Activated CD4-positive, alpha-beta T cell treated with anti-CD3 and anti-CD28 coated beads for 24 hours (primary cell): Measurements from ENCODE around the gene CRTAC1.
"Not testable (repeated sequence)": the region's sequence is repeated elsewhere in the genome, so short reads cannot be mapped to it uniquely, and the experiment has no call there.

Source experiments
- DNase-seq, 2 donors: peaks; one replicate each; pipeline ENCODE4 v3.0.0-alpha.2; 2020; ENCODE audit warnings: low read depth in 2 of 2

Gene CRTAC1

DNA sequence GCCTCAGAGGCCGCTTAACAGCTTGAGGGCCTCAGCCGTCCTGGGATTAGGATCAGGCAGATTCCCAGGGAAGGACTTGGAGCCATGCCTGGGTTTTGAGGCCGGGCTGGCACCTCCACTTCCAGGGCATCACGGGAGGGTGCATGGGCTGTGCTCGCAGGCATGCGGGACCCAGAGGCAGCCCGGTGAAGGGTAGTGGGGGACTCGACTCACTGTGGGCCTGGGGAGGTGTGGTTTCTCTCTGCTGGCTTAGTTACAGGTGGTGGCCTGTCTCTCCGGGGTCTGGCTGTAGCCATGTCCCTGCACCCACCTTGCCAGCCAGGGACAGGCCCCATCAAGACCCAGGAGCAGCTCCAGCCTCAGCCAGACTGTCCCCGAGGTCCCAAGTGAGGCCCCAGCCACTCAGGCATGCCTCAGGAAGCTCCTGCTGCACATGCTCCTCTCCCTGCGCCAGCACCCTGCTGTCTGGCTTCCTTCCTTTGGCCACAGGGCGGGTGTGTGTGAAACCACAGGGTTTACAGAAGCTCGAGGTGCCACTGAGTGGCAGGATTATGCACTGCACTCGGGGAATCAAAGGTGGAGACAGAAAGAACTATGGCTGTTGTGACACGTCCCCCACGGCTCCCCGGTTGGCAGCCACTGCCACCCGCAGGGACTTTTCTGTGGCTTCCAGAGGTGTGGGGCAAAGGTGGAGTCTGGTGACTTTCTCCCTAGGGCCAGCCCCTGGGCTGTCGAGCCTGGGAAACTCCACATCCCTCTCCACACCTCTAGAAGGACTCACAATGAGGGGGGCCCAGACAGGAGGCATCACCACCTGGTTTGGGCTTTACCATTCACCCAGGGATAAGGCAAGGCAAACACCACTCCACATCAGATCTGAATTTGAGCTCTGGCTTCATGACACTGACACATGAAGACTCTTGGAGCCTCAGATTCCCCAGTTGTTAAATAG lies 161.1 kb downstream of the CRTAC1 start:
- peak; percentile 66 to 76 for DNase-seq

DNA sequence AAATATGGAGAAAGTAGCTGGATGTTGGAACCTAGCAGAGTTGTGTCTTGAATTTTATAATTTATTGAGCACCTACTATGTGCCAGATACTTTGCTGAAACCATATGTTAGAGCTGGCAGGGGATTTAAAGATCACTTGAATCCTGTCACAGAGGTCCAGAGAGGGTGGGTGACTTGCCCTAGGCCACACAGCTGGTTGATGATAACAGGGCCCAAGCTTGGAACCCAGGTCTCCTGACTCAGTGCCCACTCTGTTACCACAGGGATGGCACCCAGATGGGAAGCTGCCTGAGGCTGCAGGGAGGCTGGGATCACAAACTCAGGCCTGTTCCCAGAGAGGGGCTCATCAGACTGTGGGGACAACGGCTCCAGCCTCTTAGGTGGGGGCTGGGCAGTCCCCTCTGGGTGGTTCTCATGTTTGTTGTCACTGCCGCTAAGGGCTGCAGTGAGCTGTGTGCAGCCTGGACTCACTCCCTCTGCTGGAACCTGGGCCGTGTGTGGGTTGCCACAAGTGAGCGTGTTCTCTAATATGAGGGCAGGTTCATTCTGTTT lies 162.2 kb downstream of the CRTAC1 start:
- DNase-seq: no peak

DNA sequence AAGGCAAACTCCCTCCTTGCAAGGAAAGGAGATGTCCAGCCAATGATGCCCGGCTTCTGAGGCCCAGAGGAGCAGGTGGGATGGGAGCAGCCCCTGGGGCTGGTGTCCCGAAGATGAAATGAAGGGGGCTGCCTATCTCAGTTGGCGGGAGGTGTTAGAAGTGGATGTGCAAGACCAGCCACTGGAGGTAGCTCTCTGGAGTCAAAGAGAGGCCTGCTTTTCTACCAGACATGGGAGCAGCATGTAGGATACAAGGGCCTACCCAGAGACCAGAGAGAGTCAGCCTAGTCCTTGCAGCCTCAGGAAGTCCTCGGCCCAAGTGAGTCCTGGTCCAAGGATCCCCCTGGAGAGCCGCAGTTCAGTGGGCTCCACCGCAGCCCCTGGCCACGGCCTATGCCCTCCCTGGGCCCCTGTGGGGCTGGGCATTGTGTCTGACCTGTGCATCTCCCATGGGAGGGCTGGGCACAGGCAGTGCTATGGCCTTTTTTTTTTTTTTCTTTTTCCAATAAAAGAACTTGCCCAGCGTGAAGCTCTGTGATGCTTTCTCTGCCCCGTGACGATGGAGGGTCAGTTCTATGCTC lies 163.1 kb downstream of the CRTAC1 start:
- no peak for DNase-seq

DNA sequence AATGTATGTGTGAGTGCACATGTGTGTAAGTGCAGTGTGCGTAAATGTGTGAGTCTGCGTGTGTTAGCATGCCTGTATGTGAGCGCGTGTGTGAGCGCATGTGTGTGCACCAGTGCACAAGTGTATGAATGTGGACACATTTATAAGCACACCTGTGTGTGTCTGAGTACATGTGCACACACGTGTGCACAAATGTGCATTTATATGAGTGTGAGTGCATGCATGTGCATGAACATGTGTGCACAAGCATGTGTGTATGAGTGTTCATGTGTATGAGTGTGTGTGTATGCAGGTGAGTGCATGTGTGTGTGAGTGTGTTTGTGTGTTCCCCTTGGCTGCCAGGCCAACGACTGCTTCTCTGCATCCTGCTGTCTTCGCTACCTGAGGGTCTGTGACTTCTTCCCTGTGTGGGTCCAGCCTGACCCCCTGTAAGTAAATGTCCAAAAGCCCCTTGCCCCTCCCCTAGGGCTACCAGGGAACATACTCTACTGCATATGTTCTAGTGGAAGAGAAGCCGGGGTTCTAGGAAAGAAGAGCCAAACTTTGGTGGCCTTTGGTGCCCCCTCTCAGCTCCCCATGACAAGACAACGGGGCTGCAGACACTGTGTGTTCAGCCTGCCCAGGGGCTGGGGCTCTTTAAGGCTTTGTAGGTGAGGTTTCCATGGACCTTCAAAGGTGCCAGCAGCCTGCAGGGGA lies 163.7 kb downstream of the CRTAC1 start:
- no peak for DNase-seq

DNA sequence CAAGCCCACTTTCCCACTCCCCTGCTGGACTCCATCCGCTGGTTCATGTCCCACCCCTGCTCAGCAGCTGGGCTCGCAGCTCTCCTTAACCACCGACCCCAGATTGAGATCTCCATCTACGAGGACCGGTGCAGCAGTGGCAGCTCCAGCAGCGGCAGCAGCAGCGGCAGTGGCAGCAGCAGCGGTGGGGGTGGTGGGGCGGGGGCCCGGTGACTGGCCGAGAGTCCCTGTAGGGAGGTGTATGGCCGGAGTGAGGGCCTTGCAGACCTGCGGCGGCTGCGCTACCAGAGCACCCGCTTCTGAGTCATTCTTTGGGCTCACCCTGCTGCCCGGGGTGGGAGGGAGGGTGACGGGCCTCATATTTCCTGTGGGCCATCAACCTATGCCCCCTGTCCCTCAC lies 164.9 kb downstream of the CRTAC1 start:
- no peak for DNase-seq

DNA sequence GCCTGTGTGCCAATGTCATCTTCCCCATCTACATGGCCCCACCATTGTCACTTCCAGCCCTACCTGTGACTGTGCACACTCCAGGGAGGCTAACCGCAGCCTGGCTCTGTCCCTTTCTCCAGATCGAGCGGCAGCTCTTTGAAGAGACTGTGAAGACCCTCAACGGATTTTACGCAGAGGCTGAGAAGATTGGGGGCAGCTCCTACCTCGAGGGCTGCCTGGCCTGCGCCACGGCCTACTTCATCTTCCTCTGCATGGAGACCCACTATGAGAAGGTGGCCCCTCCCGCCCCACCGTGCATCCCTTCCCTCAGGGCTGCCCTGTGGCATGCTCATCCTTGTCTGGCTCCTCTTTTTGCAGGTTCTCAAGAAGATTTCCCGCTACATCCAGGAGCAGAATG lies 166.6 kb downstream of the CRTAC1 start:
- no peak for DNase-seq

DNA sequence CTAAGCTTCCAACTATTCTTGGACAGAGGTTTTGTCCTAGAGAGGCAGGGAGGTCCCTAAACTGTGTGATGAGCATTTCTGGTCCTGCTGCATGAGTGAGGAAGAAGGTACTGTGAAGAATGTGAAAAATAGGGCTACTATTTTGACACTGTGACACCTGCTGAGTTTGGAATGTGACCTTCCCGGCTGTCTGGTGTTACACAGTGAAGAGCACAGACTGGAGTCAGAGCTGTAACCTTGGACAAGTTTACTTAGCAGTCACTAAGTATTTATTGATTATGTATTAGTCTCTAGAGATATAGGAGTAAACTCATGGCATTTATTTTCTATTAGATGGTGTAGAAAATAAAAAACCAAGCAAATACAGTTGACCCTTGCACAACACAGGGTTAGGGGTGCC lies 168.5 kb downstream of the CRTAC1 start:
- no peak for DNase-seq

DNA sequence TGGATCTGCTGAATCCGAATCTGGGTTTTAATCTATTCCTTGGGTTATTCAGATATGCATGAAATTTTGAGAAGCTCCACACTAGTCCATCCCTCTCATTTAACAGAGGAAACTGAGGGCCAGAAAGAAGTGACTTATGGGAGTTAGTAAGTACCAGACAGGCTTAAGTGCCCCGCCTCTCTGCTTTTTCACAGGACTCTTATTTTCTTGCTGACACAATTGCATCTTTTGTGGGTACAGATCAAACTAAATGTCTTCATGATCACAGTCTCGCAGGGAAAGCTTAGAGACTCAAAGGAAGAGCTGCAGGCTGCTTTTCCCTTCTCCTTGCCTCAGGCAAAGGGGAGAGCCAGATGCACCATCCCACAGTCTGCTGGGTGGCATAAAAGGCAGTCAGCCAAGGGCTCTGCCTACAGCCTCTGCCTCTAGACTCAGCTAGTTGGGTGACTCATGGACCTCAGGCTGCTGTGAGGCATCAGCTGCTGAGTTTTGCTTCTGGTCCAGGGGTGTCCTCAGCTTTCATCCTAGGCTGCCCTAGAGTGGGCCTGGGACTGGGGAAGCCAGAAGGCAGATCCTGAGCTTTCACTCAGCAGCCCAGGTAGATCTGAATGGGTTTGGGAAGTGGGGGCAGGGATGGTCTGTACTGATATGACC lies 169.2 kb downstream of the CRTAC1 start:
- DNase-seq: no peak

DNA sequence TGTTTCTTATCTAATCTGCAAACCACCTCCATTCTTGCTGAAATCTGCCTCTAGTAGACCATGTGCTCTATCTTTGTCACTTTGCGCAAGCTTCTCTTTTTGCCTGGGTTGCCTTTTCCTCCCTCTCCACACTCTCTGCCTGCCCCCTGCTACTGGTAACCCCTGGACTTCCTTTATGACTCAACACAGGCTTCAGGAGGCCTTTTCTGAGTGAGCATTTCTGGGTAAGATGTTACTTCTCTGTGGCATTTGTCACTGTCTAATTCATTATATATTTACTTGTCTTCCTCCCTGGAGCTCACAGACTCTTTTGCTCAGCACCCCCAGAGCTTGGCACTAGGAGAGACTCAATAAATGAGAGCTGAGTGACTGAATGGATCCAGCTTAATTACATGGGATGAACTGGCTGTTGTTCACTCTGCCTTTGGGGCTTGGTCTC lies 172.4 kb downstream of the CRTAC1 start:
- DNase-seq: no peak

DNA sequence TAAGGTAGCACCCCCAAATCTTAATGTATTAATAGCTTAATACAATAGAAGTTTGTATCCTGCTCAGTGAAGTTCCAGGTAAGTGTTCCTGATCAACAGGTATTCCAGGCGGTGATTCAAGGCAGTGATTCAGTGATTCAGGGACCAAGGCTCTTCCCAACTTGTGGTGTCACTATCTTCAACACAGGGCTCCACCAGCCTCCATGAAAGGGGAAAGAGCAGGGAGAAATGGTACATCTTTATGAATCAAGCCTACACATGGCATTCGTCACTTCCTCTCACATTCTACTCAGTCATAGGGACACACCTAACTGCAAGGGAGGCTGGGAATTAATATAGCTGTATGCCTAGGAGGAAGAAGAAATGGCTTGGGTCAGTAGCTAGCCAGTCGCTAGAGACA lies 175.7 kb downstream of the CRTAC1 start:
- DNase-seq: no peak

DNA sequence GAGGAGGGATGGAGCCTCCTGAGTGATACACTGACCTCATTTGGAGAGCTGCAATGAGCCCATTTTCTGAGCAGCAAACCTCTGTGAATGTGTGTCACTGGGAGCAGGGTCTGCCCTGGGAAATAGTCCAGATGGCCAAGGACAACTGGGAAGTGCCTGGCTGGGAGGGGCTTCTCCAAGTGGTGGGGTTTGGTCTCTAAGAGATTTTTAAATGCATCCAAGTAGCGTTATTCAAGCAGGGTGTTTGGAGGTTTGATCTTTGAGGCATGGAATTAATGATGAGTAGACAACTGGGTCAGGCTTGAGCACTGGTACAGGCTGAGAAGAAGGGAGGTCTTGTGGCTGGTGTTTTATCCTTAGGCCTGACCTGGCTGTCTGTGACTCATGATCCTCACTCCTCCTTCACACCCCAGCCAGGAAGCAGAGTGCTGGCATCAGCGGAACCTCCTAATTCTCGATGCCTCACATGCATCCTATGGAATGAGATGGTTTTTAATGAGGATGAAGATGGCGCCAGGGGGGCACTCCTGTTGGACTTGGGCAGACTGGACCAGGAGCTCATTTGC lies 177.5 kb downstream of the CRTAC1 start:
- DNase-seq: no peak

DNA sequence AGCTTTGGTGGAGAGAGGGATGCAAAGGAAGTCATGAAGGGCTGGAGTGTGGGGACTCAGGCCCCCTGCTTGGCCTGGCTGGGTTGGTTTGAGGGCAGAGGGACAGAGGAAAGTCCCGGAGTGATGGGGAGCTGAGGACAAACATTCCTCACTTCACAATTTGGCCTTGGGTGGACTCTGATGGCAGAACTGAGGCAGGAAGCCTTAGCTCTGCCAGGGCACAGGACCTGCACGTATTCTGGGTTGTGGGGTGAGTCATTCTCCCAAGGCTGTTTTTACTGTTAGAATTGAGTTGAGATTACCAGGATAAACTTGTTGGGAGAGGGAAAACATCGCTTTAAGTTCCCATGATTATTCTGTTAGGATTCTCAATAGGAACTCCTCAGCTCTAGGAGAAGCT lies 178.1 kb downstream of the CRTAC1 start:
- no peak for DNase-seq

DNA sequence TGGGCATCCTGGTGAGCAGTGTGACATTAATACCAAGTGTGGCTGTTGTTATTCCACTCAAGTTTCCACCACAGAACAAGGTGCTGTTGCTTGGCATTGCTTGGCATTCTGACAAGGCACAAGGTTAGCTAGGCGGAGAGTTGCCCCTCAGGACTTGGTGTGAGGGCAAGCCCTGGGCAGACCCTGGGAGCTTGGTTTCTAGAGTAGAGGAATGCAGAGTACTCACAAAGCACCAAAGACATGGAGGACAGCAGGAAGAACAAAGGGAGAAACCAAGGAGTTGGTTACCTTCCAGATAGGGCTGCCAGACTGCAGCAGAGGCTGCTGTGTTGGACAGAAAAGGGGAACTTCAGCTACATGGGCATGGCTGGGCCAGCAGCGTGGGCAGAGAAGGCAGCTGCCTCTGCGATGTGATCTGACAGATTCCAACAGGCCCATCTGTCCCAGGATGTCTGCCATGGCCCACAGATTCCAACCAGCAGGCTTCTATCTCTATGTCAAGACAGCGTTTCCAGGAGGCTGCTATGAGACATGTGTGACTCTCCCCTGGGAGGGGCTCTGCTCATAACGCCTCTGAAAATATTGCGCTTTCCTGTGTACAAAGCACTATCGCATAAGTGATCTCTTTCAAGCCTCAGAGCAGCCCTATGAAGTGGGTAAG lies 178.9 kb downstream of the CRTAC1 start:
- no peak for DNase-seq

DNA sequence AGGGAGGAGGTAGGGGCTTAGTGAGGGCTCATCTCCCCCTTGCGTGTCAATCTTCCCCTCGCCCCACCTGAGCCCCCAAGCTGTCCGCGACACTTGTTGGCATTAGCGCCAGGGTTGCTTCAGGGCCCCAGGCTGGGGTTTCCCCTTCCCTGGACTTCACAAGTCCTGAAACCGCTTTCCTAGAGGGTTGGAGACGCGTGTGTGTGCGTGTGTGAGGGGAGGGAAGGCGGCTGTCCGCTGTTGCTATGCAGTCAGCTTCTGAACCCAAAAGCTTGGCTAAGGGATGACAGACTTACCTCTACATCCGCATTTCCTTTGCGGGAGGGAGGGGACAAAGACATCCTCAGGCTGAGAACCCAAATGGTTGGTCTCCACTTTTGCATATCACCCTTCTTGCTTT lies 180.0 kb downstream of the CRTAC1 start:
- no peak for DNase-seq

DNA sequence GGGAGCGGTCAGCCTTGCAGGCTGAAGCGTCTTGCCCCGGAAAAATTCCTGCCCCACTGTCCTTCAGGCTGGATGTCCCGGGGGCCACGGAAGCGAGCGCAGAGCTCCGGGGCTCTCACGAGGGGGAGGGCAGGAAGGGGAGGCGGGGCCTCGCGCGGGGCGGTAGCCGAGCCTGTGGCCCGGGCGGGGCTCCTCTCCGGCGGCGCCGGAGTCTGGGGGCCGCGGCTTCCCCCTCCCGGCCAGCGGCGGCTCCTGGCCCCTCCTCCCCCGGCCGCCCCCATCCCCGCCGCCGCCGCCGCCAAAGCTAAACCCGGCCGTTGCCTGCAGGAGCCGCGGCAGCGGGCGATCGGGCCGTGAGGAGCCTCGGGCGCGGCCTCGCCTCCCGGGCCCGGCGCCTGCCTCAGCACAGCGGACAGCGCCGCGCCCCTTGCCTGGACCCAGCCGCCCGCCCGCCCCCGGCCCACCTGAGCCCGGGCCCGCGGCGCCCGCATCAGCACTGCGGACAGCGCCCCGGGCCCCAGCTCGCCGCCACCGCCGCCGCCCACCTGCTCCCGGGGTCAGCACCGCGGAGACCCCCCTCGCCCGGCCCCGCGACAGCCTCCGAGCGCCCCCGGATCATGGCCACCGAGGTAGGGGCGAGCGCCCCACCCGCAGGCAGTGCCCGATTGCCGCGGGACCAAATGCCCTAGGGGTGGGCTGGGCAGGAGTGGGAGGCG lies 180.6 kb downstream of the CRTAC1 start, which contains the start of gene GOLGA7B:
TSS of gene GOLGA7B (plus strand) at position 157 of the 716 bp plus-strand sequence. CDS start at position 618, 461 bp downstream.
- peak; percentile 38 to 42 for DNase-seq

DNA sequence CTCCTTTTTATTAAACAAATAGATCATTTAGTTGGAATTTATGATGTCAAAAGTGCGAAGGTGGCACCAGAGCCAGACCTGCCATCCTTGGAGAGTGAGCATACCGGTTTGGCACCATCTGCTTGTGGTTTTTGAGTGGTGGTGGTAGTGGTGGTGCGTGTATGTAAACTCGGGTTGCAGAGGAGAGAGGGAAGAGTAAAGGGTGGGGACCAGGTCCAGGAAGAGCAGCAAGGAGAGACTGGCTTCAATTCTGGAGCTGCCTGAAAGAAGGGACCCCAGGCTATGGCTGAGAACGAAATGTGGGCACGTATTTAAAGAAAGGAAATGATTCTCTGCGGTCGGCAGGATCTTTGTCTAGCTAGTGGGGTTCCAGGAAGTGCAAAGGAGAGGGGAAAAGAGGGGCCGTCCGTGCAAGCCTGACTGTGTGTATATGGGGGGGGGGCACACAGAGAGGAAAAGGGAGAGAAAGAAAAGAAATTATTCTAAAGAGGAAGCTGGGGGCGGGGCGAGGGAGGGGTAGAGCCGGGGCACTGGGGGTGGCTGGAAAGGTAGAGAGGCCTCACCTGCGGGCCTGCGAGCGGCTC lies 181.2 kb downstream of the CRTAC1 start:
- no peak for DNase-seq

DNA sequence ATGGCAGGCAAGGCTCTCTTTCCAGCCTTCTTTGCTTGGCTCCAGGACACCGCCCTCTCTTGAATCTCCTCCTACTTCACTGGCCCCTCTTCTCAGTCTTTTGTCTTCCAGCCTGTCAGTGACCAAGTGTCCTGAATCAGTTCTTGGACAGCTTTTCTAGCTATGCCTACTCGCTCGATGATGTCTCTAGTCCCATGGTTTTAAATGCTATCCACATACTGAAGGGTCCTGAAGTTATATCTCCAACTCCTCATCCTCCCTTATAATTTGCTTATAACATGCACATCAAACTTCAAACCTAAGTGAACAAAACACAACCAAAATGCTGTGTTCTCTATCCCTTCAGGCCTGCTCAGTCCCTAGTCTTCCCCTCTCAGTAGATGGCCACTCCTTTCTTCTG lies 185.7 kb downstream of the CRTAC1 start:
- DNase-seq: no peak

DNA sequence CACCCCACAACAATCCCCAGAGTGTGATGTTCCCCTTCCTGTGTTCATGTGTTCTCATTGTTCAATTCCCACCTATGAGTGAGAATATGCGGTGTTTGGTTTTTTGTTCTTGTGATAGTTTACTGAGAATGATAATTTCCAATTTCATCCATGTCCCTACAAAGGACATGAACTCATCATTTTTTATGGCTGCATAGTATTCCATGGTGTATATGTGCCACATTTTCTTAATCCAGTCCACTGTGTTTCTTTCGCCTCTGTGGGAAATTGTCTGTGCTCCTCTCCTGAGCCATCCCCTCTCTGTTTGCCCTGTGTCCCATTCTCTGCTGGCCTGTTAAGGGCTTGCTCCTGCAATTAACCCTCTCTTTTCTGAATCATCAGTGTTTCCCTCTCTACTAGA lies 186.4 kb downstream of the CRTAC1 start:
- not testable (repeated sequence) for DNase-seq

DNA sequence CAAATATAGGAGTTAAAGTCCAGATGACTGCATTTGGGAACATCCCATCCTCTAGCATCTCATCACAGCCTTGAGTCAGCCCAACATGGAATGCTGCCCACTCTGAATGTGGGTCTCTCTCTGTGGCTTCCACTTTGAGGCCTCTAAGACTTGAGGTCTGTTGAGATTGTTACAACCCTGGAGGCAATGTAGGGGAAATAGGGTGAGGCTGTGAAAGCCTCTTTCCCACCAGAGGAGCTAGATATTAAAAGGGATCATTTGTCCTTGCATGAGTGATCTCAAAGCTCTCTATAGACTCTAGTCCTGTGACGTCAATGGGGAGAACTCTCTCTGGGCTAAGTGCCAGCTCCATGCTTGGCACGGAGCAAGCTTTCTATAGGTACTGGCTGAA lies 187.1 kb downstream of the CRTAC1 start:
- DNase-seq: no peak
